Tibial artery (tissue), 4 donors: ENCODE data around the gene MTARC1.
A peak's percentile ranks its signal among the peaks of the same experiment; 100 is the strongest.

ENCODE experiments used
- DNase-seq, 2 donors: peaks; one replicate each; pipeline ENCODE4 v3.0.0-alpha.2; 2019
- H3K27ac ChIP-seq, 2 donors: fragments of 200-600 bp; sonication (generic) in 1 of 2; 1 replicate in 1 of 2; 2 replicates in 1 of 2; pipeline ENCODE4 v1.5.1; 2018 to 2019; ENCODE audit warnings: mild to moderate bottlenecking in 1 of 2
- H3K27me3 ChIP-seq, 2 donors: fragments of 200-600 bp; sonication (generic) in 1 of 2; one replicate each; pipeline versions ENCODE4 v1.5.1 to v1.6.0; 2016 to 2019
- H3K36me3 ChIP-seq, 3 donors: fragments of 200-600 bp; sonication (generic) in 2 of 3; one replicate each; pipeline ENCODE4 v1.5.1; 2016 to 2019; ENCODE audit warnings: mild to moderate bottlenecking in 2 of 3
- H3K4me1 ChIP-seq, 4 donors: fragments of 200-600 bp; sonication (generic) in 2 of 4; 1 replicate in 3 of 4; 2 replicates in 1 of 4; pipeline ENCODE4 v1.5.1; 2016 to 2019
- H3K4me3 ChIP-seq, 2 donors: fragments of 200-600 bp; sonication (generic) in 1 of 2; 1 replicate in 1 of 2; 2 replicates in 1 of 2; pipeline ENCODE4 v1.5.1; 2018 to 2019; ENCODE audit warnings: mild to moderate bottlenecking in 2 of 2
- H3K9me3 ChIP-seq, 3 donors: fragments of 200-600 bp; sonication (generic) in 1 of 3; one replicate each; pipeline ENCODE4 v1.5.1; 2016 to 2019
- intact Hi-C: fragments of 100-400 bp; cut with DNase I; formaldehyde crosslinking; loops from one replicate; pipeline ENCODE4 v1.15.0; 2023; ENCODE audit warnings: low total_unique reads
- TF ChIP-seq, protein P1 (sequence below), 2 experiments: fragments of 200-600 bp in 1 of 2; fragments of 450-650 bp in 1 of 2; IDR thresholded peaks; one replicate each; pipeline ENCODE4 v1.5.1; 2017 to 2019; ENCODE audit warnings: antibody characterized with exemption in 2 of 2, mild to moderate bottlenecking in 1 of 2, moderate library complexity in 1 of 2

Gene MTARC1

DNA sequence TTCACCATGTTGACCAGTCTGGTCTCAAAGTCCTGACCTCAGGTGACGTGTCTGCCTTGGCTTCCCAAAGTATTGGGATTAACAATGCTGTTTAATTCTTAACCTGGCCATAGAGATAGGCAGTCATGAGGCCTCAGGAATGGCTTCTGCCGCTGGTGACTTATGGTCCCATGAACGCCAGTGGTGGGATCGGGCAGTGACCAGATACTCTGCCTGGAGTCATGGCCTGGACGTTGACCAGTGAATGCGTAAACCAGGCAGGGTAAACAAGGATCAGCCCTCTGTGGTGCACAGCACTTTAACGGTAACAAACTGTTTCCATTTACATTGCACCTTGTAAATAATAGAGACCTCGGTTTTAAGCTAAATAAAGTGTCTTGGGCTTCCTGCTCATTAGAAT, 23.0 kb downstream of the MTARC1 start:
- H3K9me3 ChIP-seq, result no peaks in the 10 kb centered on the region
- intact Hi-C loops, result no loop called here
- peaks cover 0 to 20% (median 4%) of the 10 kb centered on the region in 3 donors for H3K36me3 ChIP-seq
- no peak overlapping the region for H3K4me3 ChIP-seq
- H3K27me3 ChIP-seq, result no peaks in the 10 kb centered on the region
- no peak overlapping the region for H3K27ac ChIP-seq
- TF ChIP-seq, protein P1, sequence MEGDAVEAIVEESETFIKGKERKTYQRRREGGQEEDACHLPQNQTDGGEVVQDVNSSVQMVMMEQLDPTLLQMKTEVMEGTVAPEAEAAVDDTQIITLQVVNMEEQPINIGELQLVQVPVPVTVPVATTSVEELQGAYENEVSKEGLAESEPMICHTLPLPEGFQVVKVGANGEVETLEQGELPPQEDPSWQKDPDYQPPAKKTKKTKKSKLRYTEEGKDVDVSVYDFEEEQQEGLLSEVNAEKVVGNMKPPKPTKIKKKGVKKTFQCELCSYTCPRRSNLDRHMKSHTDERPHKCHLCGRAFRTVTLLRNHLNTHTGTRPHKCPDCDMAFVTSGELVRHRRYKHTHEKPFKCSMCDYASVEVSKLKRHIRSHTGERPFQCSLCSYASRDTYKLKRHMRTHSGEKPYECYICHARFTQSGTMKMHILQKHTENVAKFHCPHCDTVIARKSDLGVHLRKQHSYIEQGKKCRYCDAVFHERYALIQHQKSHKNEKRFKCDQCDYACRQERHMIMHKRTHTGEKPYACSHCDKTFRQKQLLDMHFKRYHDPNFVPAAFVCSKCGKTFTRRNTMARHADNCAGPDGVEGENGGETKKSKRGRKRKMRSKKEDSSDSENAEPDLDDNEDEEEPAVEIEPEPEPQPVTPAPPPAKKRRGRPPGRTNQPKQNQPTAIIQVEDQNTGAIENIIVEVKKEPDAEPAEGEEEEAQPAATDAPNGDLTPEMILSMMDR (IDR thresholded peaks at IDR 0.05), result no peak
- peaks cover 0 to 6% (median 3%) of the 10 kb centered on the region in 4 donors for H3K4me1 ChIP-seq
- DNase-seq, result no peak

- Histone ChIP-seq H3K27me3 (no peaks in the 10 kb centered on the region), H3K36me3 (peaks cover 0 to 25% (median 4%) of the 10 kb centered on the region in 3 donors), H3K4me1 (peaks cover 0 to 6% (median 3%) of the 10 kb centered on the region in 4 donors), H3K9me3 (no peaks in the 10 kb centered on the region), H3K27ac (no peak overlapping the region), H3K4me3 (peak overlapping the region; percentile 19 to 23)
- intact Hi-C loops, result no loop called here
- TF ChIP-seq, protein P1 (IDR thresholded peaks at IDR 0.05), result peak; percentile 88 to 95
- DNase-seq, result peak; percentile 85 to 86
Measured at GRCh38 chr1:220810179-220810653, 23.5 kb downstream of the MTARC1 start.

DNA sequence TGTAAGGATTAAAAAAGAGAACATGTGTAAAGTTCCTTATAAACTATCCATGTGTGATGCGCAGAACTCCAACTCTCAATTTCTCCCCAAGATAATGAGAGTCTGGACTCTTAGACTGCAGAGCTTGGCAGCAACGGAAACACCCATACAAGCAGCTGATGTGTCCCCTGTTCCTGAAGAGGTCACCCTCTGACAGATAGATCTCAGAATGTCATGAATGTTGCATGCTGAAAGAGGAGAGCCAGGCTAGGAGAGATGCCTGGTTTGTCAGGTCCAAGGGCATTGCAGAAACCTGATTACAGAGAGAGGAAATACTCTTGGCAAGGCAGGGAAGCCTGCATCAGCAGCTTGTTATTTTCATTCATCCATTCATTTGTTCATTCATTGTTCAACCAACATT, 24.2 kb downstream of the MTARC1 start:
- Histone ChIP-seq H3K4me3 (no peak overlapping the region), H3K27ac (no peak overlapping the region), H3K9me3 (no peaks in the 10 kb centered on the region), H3K27me3 (no peaks in the 10 kb centered on the region), H3K36me3 (peaks cover 0 to 27% (median 4%) of the 10 kb centered on the region in 3 donors), H3K4me1 (peaks cover 0 to 6% (median 3%) of the 10 kb centered on the region in 4 donors)
- TF ChIP-seq, protein P1 (IDR thresholded peaks at IDR 0.05), result no peak
- no peak for DNase-seq
- intact Hi-C loops, result no loop called here

- peaks cover 0 to 29% (median 4%) of the 10 kb centered on the region in 3 donors for H3K36me3 ChIP-seq
- TF ChIP-seq, protein P1 (IDR thresholded peaks at IDR 0.05), result no peak
Measured at GRCh38 chr1:220811695-220812094, 25.0 kb downstream of the MTARC1 start.

GRCh38 chr1:220812308-220812707, 25.6 kb downstream of the MTARC1 start:
- Histone ChIP-seq H3K4me3 (no peak overlapping the region), H3K4me1 (peaks cover 0 to 6% (median 3%) of the 10 kb centered on the region in 4 donors), H3K36me3 (peaks cover 0 to 35% (median 4%) of the 10 kb centered on the region in 3 donors), H3K9me3 (no peaks in the 10 kb centered on the region), H3K27me3 (no peaks in the 10 kb centered on the region), H3K27ac (no peak overlapping the region)
- DNase-seq, result no peak
- intact Hi-C loops, result no loop called here
- TF ChIP-seq, protein P1 (IDR thresholded peaks at IDR 0.05), result no peak

More at GRCh38 chr1:220811695-220812094, 25.0 kb downstream of the MTARC1 start:
- intact Hi-C loops, result no loop called here
- H3K9me3 ChIP-seq, result no peaks in the 10 kb centered on the region
- H3K4me1 ChIP-seq, result peaks cover 0 to 6% (median 3%) of the 10 kb centered on the region in 4 donors
- no peak for DNase-seq
- H3K27me3 ChIP-seq, result no peaks in the 10 kb centered on the region
- H3K4me3 ChIP-seq, result no peak overlapping the region
- no peak overlapping the region for H3K27ac ChIP-seq
